ENCODE results near the gene GADD45A. TPM values are rescaled to one million over a fixed set of nuclear protein-coding genes. Genes with fewer than 3 reads are reported as not detected.

Gene GADD45A
- total and polyA plus RNA-seq, 5 donors from 2014 or later, result 24.0 to 98.8 (median 33.5) TPM

- H3K36me3 ChIP-seq (ENCODE audit: control insufficient read depth, insufficient read depth, low read length), result no peaks in the 10 kb centered on the region
- H3K9me3 ChIP-seq (ENCODE audit: control insufficient read depth in 2 of 2, low read length in 2 of 2), result no peaks in the 10 kb centered on the region
- ATAC-seq (ENCODE audit: low read depth in 2 of 2) (no peak), DNase-seq (no peak)
- H3K27me3 Mint-ChIP-seq, result no peaks in the 10 kb centered on the region
- H3K4me3 Mint-ChIP-seq, result no peak overlapping the region
- no peak overlapping the region for H3K27ac ChIP-seq (ENCODE audit: insufficient read depth, low read length, poor library complexity, severe bottlenecking)
- H3K4me3 ChIP-seq (ENCODE audit: low read depth, low read length), result no peak overlapping the region
- H3K27me3 ChIP-seq (ENCODE audit: control insufficient read depth, insufficient read depth, low read length), result no peaks in the 10 kb centered on the region
- H3K36me3 Mint-ChIP-seq, result no peaks in the 10 kb centered on the region
- H3K4me1 Mint-ChIP-seq, result peaks cover 0 to 3% (median 0%) of the 10 kb centered on the region in 4 donors
- H3K4me1 ChIP-seq (ENCODE audit: control insufficient read depth, insufficient read depth, low read length, poor library complexity, severe bottlenecking), result no peaks in the 10 kb centered on the region
- H3K27ac Mint-ChIP-seq, result no peak overlapping the region
- peaks cover 0 to 1% (median 0%) of the 10 kb centered on the region in 7 donors for H3K9me3 Mint-ChIP-seq
Measured at GRCh38 chr1:67705735-67706453, 20.9 kb downstream of the GADD45A start.

GRCh38 chr1:67708606-67709005, 23.6 kb downstream of the GADD45A start:
- DNase-seq (no peak), ATAC-seq (ENCODE audit: low read depth in 2 of 2) (no peak)
- no peaks in the 10 kb centered on the region for H3K27me3 ChIP-seq (ENCODE audit: control insufficient read depth, insufficient read depth, low read length)
- H3K9me3 Mint-ChIP-seq, result no peaks in the 10 kb centered on the region
- no peak overlapping the region for H3K4me3 Mint-ChIP-seq
- no peaks in the 10 kb centered on the region for H3K27me3 Mint-ChIP-seq
- no peaks in the 10 kb centered on the region for H3K36me3 Mint-ChIP-seq
- H3K36me3 ChIP-seq (ENCODE audit: control insufficient read depth, insufficient read depth, low read length), result no peaks in the 10 kb centered on the region
- no peak overlapping the region for H3K27ac ChIP-seq (ENCODE audit: insufficient read depth, low read length, poor library complexity, severe bottlenecking)
- no peaks in the 10 kb centered on the region for H3K4me1 Mint-ChIP-seq
- H3K27ac Mint-ChIP-seq, result no peak overlapping the region
- H3K4me3 ChIP-seq (ENCODE audit: low read depth, low read length), result no peak overlapping the region
- H3K9me3 ChIP-seq (ENCODE audit: control insufficient read depth in 2 of 2, low read length in 2 of 2), result no peaks in the 10 kb centered on the region
- no peaks in the 10 kb centered on the region for H3K4me1 ChIP-seq (ENCODE audit: control insufficient read depth, insufficient read depth, low read length, poor library complexity, severe bottlenecking)

DNA sequence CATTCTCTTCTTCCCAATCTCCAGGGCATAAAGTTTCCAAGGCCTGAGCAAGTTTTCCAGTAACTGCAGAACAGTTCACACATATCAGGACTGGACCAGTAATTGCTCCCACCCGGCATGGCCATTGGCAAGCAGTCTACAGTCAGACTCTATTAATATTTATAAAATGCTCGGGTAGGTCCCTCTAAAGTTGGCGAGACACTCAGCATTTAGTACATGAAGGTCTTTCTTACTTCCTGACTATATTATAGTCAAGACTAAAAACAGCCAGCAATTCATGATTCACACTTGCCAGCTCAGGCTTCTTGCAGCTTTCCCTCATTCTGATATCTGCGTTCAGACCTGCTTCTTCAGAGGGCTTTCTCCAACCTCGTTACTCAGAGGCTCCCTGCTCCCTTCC, 25.4 kb downstream of the GADD45A start:
- H3K9me3 Mint-ChIP-seq, result no peaks in the 10 kb centered on the region
- no peaks in the 10 kb centered on the region for H3K36me3 Mint-ChIP-seq
- no peak overlapping the region for H3K4me3 Mint-ChIP-seq
- Histone ChIP-seq H3K4me1 (ENCODE audit: control insufficient read depth, insufficient read depth, low read length, poor library complexity, severe bottlenecking) (no peaks in the 10 kb centered on the region), H3K4me3 (ENCODE audit: low read depth, low read length) (no peak overlapping the region), H3K9me3 (ENCODE audit: control insufficient read depth in 2 of 2, low read length in 2 of 2) (no peaks in the 10 kb centered on the region), H3K36me3 (ENCODE audit: control insufficient read depth, insufficient read depth, low read length) (no peaks in the 10 kb centered on the region), H3K27ac (ENCODE audit: insufficient read depth, low read length, poor library complexity, severe bottlenecking) (no peak overlapping the region), H3K27me3 (ENCODE audit: control insufficient read depth, insufficient read depth, low read length) (no peaks in the 10 kb centered on the region)
- H3K27me3 Mint-ChIP-seq, result no peaks in the 10 kb centered on the region
- DNase-seq (no peak), ATAC-seq (ENCODE audit: low read depth in 2 of 2) (no peak)
- H3K4me1 Mint-ChIP-seq, result no peaks in the 10 kb centered on the region
- no peak overlapping the region for H3K27ac Mint-ChIP-seq

- H3K27ac ChIP-seq (ENCODE audit: insufficient read depth, low read length, poor library complexity, severe bottlenecking), result no peak overlapping the region
- H3K36me3 ChIP-seq (ENCODE audit: control insufficient read depth, insufficient read depth, low read length), result no peaks in the 10 kb centered on the region
- Mint-ChIP-seq H3K4me3 (no peak overlapping the region), H3K9me3 (peaks cover 0 to 1% (median 0%) of the 10 kb centered on the region in 7 donors), H3K27me3 (no peaks in the 10 kb centered on the region), H3K4me1 (no peaks in the 10 kb centered on the region), H3K27ac (peak overlapping the region in 1 of 3 donors; percentile 32), H3K36me3 (no peaks in the 10 kb centered on the region)
- ATAC-seq (ENCODE audit: low read depth in 2 of 2) (no peak), DNase-seq (no peak)
- no peaks in the 10 kb centered on the region for H3K9me3 ChIP-seq (ENCODE audit: control insufficient read depth in 2 of 2, low read length in 2 of 2)
- no peak overlapping the region for H3K4me3 ChIP-seq (ENCODE audit: low read depth, low read length)
- H3K27me3 ChIP-seq (ENCODE audit: control insufficient read depth, insufficient read depth, low read length), result no peaks in the 10 kb centered on the region
- no peaks in the 10 kb centered on the region for H3K4me1 ChIP-seq (ENCODE audit: control insufficient read depth, insufficient read depth, low read length, poor library complexity, severe bottlenecking)
Measured at GRCh38 chr1:67711158-67711854, 26.3 kb downstream of the GADD45A start.

- Histone ChIP-seq H3K27me3 (ENCODE audit: control insufficient read depth, insufficient read depth, low read length) (no peaks in the 10 kb centered on the region), H3K4me1 (ENCODE audit: control insufficient read depth, insufficient read depth, low read length, poor library complexity, severe bottlenecking) (no peaks in the 10 kb centered on the region), H3K27ac (ENCODE audit: insufficient read depth, low read length, poor library complexity, severe bottlenecking) (no peak overlapping the region), H3K9me3 (ENCODE audit: control insufficient read depth in 2 of 2, low read length in 2 of 2) (no peaks in the 10 kb centered on the region), H3K36me3 (ENCODE audit: control insufficient read depth, insufficient read depth, low read length) (no peaks in the 10 kb centered on the region), H3K4me3 (ENCODE audit: low read depth, low read length) (no peak overlapping the region)
- no peaks in the 10 kb centered on the region for H3K27me3 Mint-ChIP-seq
- H3K4me3 Mint-ChIP-seq, result no peak overlapping the region
- peaks cover 0 to 1% (median 0%) of the 10 kb centered on the region in 7 donors for H3K9me3 Mint-ChIP-seq
- no peak overlapping the region for H3K27ac Mint-ChIP-seq
- no peaks in the 10 kb centered on the region for H3K36me3 Mint-ChIP-seq
- DNase-seq, result no peak
- ATAC-seq (ENCODE audit: low read depth in 2 of 2), result no peak
- H3K4me1 Mint-ChIP-seq, result no peaks in the 10 kb centered on the region
Measured at GRCh38 chr1:67711855-67712212, 26.8 kb downstream of the GADD45A start.

DNA sequence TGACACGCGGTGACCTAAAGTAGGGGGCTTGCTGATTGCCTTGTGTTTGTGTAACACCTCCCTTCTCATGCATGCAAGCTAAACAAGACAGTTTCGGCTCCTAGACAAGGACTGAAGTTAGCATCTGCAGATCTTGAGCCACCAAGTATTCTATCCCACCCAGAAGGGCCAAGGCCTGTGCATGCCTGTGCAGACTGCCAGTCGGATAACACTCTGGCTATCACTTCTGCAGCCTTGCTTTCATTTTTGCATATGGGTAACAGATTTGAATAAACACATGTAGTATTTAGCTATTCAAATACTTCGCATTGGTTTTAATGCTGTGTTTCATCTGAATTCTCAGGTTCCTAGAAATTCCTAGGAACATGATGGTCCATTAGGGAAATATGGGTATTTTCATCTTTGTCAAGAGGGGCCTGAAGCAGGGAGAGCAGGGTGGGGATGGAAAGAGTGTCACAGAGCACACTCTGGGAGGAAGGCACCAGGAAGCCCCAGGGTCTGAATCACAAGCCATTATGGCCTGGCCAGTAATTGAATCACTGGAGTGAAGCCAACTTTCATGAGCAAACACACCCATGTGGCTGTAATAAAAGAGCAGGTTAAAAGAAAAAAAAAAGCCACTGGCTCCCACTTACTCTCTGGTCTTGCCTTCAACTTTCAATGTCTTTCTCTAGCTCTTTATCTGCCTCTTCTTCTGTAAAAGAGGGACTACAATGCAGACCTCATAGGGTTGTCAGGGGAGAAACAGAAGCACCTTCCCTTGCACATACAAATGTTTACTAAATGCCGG, 28.3 kb downstream of the GADD45A start:
- no peak overlapping the region for H3K27ac ChIP-seq (ENCODE audit: insufficient read depth, low read length, poor library complexity, severe bottlenecking)
- no peak for DNase-seq
- Mint-ChIP-seq H3K36me3 (no peaks in the 10 kb centered on the region), H3K4me1 (no peaks in the 10 kb centered on the region), H3K27ac (no peak overlapping the region), H3K9me3 (peaks cover 0 to 1% (median 0%) of the 10 kb centered on the region in 7 donors), H3K4me3 (no peak overlapping the region), H3K27me3 (no peaks in the 10 kb centered on the region)
- H3K4me3 ChIP-seq (ENCODE audit: low read depth, low read length), result no peak overlapping the region
- no peaks in the 10 kb centered on the region for H3K36me3 ChIP-seq (ENCODE audit: control insufficient read depth, insufficient read depth, low read length)
- H3K27me3 ChIP-seq (ENCODE audit: control insufficient read depth, insufficient read depth, low read length), result no peaks in the 10 kb centered on the region
- no peak for ATAC-seq (ENCODE audit: low read depth in 2 of 2)
- H3K4me1 ChIP-seq (ENCODE audit: control insufficient read depth, insufficient read depth, low read length, poor library complexity, severe bottlenecking), result no peaks in the 10 kb centered on the region
- H3K9me3 ChIP-seq (ENCODE audit: control insufficient read depth in 2 of 2, low read length in 2 of 2), result no peaks in the 10 kb centered on the region

DNA sequence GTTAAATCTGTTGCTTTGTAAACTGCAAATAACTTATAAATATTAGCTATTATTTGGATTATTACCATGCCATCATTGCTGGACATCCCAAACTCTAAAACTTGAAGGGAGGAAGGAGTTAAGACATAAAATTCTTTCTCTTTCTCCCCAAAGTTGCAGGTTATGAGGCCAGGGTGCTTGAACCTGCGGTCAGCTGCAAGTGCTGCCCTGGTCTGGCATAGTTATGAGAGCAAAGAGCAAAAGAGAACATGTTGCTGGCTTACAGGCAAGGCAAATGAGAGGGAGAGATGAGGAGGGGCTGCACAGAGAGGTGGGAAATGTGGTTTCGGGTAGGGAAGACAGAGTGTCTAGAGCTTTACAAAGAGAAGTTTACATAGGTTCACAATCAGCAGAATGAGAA, 30.8 kb downstream of the GADD45A start:
- H3K27ac Mint-ChIP-seq, result peak overlapping the region in 1 of 3 donors; percentile 12
- H3K27me3 Mint-ChIP-seq, result no peaks in the 10 kb centered on the region
- peaks cover 0 to 1% (median 0%) of the 10 kb centered on the region in 7 donors for H3K9me3 Mint-ChIP-seq

More for the DNA sequence above, 30.8 kb downstream of the GADD45A start:
- no peaks in the 10 kb centered on the region for H3K4me1 Mint-ChIP-seq
- Histone ChIP-seq H3K4me1 (ENCODE audit: control insufficient read depth, insufficient read depth, low read length, poor library complexity, severe bottlenecking) (no peaks in the 10 kb centered on the region), H3K36me3 (ENCODE audit: control insufficient read depth, insufficient read depth, low read length) (no peaks in the 10 kb centered on the region), H3K27me3 (ENCODE audit: control insufficient read depth, insufficient read depth, low read length) (no peaks in the 10 kb centered on the region), H3K27ac (ENCODE audit: insufficient read depth, low read length, poor library complexity, severe bottlenecking) (no peak overlapping the region), H3K9me3 (ENCODE audit: control insufficient read depth in 2 of 2, low read length in 2 of 2) (no peaks in the 10 kb centered on the region), H3K4me3 (ENCODE audit: low read depth, low read length) (no peak overlapping the region)
- DNase-seq (no peak), ATAC-seq (ENCODE audit: low read depth in 2 of 2) (no peak)
- no peaks in the 10 kb centered on the region for H3K36me3 Mint-ChIP-seq
- H3K4me3 Mint-ChIP-seq, result no peak overlapping the region

Data from CD4-positive, CD25-positive, alpha-beta regulatory T cell (primary cell).